ENCODE data around the gene COA8.
"Not testable (repeated sequence)": the region's sequence is repeated elsewhere in the genome, so short reads cannot be mapped to it uniquely, and the experiment has no call there.

Gene COA8

GRCh38 chr14:103562429-103563225, at the start of gene COA8, which contains the start of gene BAG5:
Gene COA8 (plus strand): TSS chr14:103562960. CDS start chr14:103563002, 42 bp downstream.
Gene BAG5 (minus strand): TSS chr14:103562657. CDS start chr14:103561164, 1,493 bp downstream.
- DNase-seq (ENCODE audit: low spot score), result peak; percentile 83

GRCh38 chr14:103514596-103515421, 48.0 kb upstream of the COA8 start:
- DNase-seq (ENCODE audit: low spot score), result no peak

- peak; percentile 70 for DNase-seq (ENCODE audit: low spot score)
These were observed 46.2 kb upstream of the COA8 start for GRCh38 chr14:103516426-103517173.

- no peak for DNase-seq (ENCODE audit: low spot score)
These were observed 45.6 kb upstream of the COA8 start for GRCh38 chr14:103517174-103517566.

- no peak for DNase-seq (ENCODE audit: low spot score)
These were observed 44.9 kb upstream of the COA8 start for GRCh38 chr14:103517721-103518421.

- DNase-seq (ENCODE audit: low spot score), result peak; percentile 69
These were observed 44.2 kb upstream of the COA8 start for GRCh38 chr14:103518422-103519042.

- DNase-seq (ENCODE audit: low spot score), result no peak
These were observed 43.5 kb upstream of the COA8 start for GRCh38 chr14:103519043-103519836.

- no peak for DNase-seq (ENCODE audit: low spot score)
These were observed 42.9 kb upstream of the COA8 start for GRCh38 chr14:103519837-103520212.

- DNase-seq (ENCODE audit: low spot score), result no peak
These were observed 42.5 kb upstream of the COA8 start for GRCh38 chr14:103520269-103520656.

- DNase-seq (ENCODE audit: low spot score), result peak; percentile 83
These were observed 41.9 kb upstream of the COA8 start for GRCh38 chr14:103520657-103521437.

- DNase-seq (ENCODE audit: low spot score), result peak; percentile 65
These were observed 41.3 kb upstream of the COA8 start for GRCh38 chr14:103521438-103521950.

- no peak for DNase-seq (ENCODE audit: low spot score)
These were observed 40.7 kb upstream of the COA8 start for GRCh38 chr14:103521951-103522563.

GRCh38 chr14:103522649-103523574, 39.8 kb upstream of the COA8 start, which contains the start of gene CKB:
Gene CKB (minus strand): TSS chr14:103522830. CDS start chr14:103522493, 337 bp downstream.
- peak; percentile 84 for DNase-seq (ENCODE audit: low spot score)

GRCh38 chr14:103523575-103523954, 39.2 kb upstream of the COA8 start:
- no peak for DNase-seq (ENCODE audit: low spot score)

GRCh38 chr14:103524002-103524935, 38.5 kb upstream of the COA8 start:
- no peak for DNase-seq (ENCODE audit: low spot score)

GRCh38 chr14:103525430-103526246, 37.1 kb upstream of the COA8 start:
- not testable (repeated sequence) for DNase-seq (ENCODE audit: low spot score)

Measured in putamen (tissue), 1 donor.